Mammary epithelial cell (primary cell): ENCODE results near the gene ENOX2.

Experiments used
- EZH2 ChIP-seq: IDR thresholded peaks from 2 replicates; pipeline ENCODE4 v1.6.1; 2012; ENCODE audit warnings: low read length, inconsistent platforms, borderline replicate concordance
- TF ChIP-seq, protein P1 (sequence below), 2 donors: IDR thresholded peaks in 1 of 2; conservative IDR thresholded peaks in 1 of 2; 2 replicates each; pipeline ENCODE4 v1.5.1; 2011 to 2012; ENCODE audit warnings: inconsistent platforms in 2 of 2, low read length in 2 of 2, mild to moderate bottlenecking in 2 of 2, control low read depth in 1 of 2, low read depth in 1 of 2; ENCODE audit not compliant: insufficient read depth in 1 of 2; ENCODE audit errors: extremely low read depth in 1 of 2

DNA sequence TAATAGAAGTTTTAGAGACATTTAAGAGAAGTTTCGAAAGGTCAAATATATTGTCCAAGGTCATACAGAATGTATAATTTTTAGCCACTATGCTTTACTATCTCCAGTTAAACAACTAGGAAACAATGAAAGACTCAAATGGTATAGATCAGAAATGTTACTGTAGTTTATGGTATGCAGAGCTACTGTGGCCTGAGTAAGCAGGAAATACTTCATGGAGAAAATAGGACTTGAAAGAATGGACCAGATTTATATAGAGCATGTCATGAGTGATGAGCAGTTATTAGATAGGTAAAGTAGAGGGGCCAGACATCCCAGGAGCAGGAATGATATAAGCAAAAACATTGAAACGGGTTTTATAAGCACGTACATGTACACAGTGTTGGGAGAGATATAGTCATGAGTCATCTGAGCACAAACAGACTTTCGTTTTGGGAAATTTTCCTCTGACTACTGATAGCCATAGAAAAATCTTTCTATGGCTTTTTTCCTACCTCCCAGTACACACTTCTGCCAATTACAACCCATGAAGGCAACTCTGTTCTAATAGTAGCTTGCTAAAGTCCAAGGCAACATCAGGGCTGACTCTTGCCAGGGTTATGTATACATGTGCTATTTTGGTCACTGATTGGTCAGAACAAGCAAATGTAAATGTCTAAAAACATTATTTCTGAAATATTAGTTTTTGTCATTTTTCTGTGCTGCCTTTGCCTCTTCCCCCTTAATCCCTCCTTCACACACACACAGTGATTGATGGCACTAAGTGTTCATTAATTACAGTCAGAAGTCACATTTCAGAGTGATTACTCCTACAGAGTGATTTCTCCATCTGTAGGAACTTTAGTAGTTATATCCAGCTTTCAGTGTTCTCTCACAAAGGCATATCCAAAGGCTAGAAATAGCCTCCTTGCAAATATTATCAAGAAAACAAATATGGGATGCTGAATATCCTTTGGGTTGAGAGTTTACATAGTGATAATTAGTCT is 198.7 kb downstream of the ENOX2 start:
- TF ChIP-seq, protein P1, sequence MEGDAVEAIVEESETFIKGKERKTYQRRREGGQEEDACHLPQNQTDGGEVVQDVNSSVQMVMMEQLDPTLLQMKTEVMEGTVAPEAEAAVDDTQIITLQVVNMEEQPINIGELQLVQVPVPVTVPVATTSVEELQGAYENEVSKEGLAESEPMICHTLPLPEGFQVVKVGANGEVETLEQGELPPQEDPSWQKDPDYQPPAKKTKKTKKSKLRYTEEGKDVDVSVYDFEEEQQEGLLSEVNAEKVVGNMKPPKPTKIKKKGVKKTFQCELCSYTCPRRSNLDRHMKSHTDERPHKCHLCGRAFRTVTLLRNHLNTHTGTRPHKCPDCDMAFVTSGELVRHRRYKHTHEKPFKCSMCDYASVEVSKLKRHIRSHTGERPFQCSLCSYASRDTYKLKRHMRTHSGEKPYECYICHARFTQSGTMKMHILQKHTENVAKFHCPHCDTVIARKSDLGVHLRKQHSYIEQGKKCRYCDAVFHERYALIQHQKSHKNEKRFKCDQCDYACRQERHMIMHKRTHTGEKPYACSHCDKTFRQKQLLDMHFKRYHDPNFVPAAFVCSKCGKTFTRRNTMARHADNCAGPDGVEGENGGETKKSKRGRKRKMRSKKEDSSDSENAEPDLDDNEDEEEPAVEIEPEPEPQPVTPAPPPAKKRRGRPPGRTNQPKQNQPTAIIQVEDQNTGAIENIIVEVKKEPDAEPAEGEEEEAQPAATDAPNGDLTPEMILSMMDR (conservative IDR thresholded peaks at IDR 0.05 in 1 of 2, IDR thresholded peaks at IDR 0.05 in 1 of 2; ENCODE audit: extremely low read depth in 1 of 2, insufficient read depth in 1 of 2, low read depth in 1 of 2, low read length in 2 of 2) = no peak
- no peak for TF ChIP-seq EZH2
